CD4-positive, alpha-beta T cell treated with Interleukin-6 for 4 hours (primary cell): ENCODE measurements around the gene VSIG10L.
A peak's percentile ranks its signal among the peaks of the same experiment; 100 is the strongest.

Experiments used
- DNase-seq: peaks from one replicate; pipeline ENCODE4 v3.0.0-alpha.2; 2020; ENCODE audit warnings: mixed read lengths

Gene VSIG10L

GRCh38 chr19:51337861-51338562, 3.9 kb downstream of the VSIG10L start:
- DNase-seq, result no peak

- DNase-seq, result no peak
Measured at GRCh38 chr19:51337141-51337860, 4.6 kb downstream of the VSIG10L start.

- no peak for DNase-seq
Measured at GRCh38 chr19:51333836-51334460, 8.0 kb downstream of the VSIG10L start.

GRCh38 chr19:51331716-51332115, 10.2 kb downstream of the VSIG10L start:
- DNase-seq, result no peak

GRCh38 chr19:51331193-51331592, 10.7 kb downstream of the VSIG10L start:
- no peak for DNase-seq

- DNase-seq, result no peak
Measured at GRCh38 chr19:51330366-51330765, 11.6 kb downstream of the VSIG10L start.

GRCh38 chr19:51329411-51329810, 12.5 kb downstream of the VSIG10L start:
- no peak for DNase-seq

GRCh38 chr19:51327066-51328001, 14.6 kb downstream of the VSIG10L start:
- peak; percentile 55 for DNase-seq

GRCh38 chr19:51326216-51327065, 15.5 kb downstream of the VSIG10L start:
- no peak for DNase-seq

GRCh38 chr19:51325161-51325976, 16.6 kb downstream of the VSIG10L start:
- DNase-seq, result no peak

- DNase-seq, result no peak
Measured at GRCh38 chr19:51324167-51324481, 17.8 kb downstream of the VSIG10L start.

GRCh38 chr19:51323481-51324166, 18.3 kb downstream of the VSIG10L start:
- no peak for DNase-seq

- DNase-seq, result no peak
Measured at GRCh38 chr19:51321799-51322198, 20.1 kb downstream of the VSIG10L start.

- no peak for DNase-seq
Measured at GRCh38 chr19:51320280-51320657, 21.7 kb downstream of the VSIG10L start.

- no peak for DNase-seq
Measured at GRCh38 chr19:51319649-51320279, 22.2 kb downstream of the VSIG10L start.

- no peak for DNase-seq
Measured at GRCh38 chr19:51318687-51319648, 23.0 kb downstream of the VSIG10L start.

GRCh38 chr19:51317968-51318367, 24.0 kb downstream of the VSIG10L start:
- no peak for DNase-seq

GRCh38 chr19:51317376-51317775, 24.6 kb downstream of the VSIG10L start:
- no peak for DNase-seq

GRCh38 chr19:51316688-51317087, 25.3 kb downstream of the VSIG10L start:
- no peak for DNase-seq
